Hepatocyte (in vitro differentiated cells): Measurements from ENCODE around the gene EYA4. TPM values are rescaled to one million over a fixed set of nuclear protein-coding genes. Genes with fewer than 3 reads are reported as not detected.

ENCODE experiments used
- DNase-seq: peaks from one replicate; pipeline ENCODE4 v3.0.0-alpha.2; 2016; ENCODE audit warnings: low spot score
- H2AFZ ChIP-seq: fragments of 200-600 bp; sonication (generic); 2 replicates; pipeline ENCODE4 v1.6.0; 2016; ENCODE audit warnings: antibody characterized with exemption, mild to moderate bottlenecking
- H3K27ac ChIP-seq: fragments of 200-600 bp; sonication (generic); 2 replicates; pipeline ENCODE4 v1.5.1; 2016; ENCODE audit warnings: mild to moderate bottlenecking
- H3K27me3 ChIP-seq: fragments of 200-600 bp; sonication (generic); 2 replicates; pipeline ENCODE4 v1.6.1; 2016
- H3K36me3 ChIP-seq: fragments of 200-600 bp; sonication (generic); replicated peaks from 2 replicates; pipeline ENCODE4 v1.5.1; 2016; ENCODE audit warnings: low read depth; ENCODE audit not compliant: insufficient read depth
- H3K4me1 ChIP-seq: fragments of 200-600 bp; sonication (generic); 2 replicates; pipeline ENCODE4 v1.5.1; 2016; ENCODE audit warnings: mild to moderate bottlenecking, moderate library complexity; ENCODE audit not compliant: insufficient read depth
- H3K4me2 ChIP-seq: fragments of 200-600 bp; sonication (generic); 2 replicates; pipeline ENCODE4 v1.6.0; 2016
- H3K4me3 ChIP-seq: fragments of 200-600 bp; sonication (generic); 2 replicates; pipeline ENCODE4 v1.5.1; 2016; ENCODE audit warnings: mild to moderate bottlenecking
- H3K79me2 ChIP-seq: fragments of 200-600 bp; sonication (generic); 2 replicates; pipeline ENCODE4 v1.6.0; 2017; ENCODE audit warnings: mild to moderate bottlenecking
- H3K9me2 ChIP-seq: fragments of 200-600 bp; sonication (generic); replicated peaks from 2 replicates; pipeline ENCODE4 v1.6.0; 2017; ENCODE audit warnings: mild to moderate bottlenecking; ENCODE audit not compliant: insufficient read depth
- H3K9me3 ChIP-seq: fragments of 200-600 bp; sonication (generic); 2 replicates; pipeline ENCODE4 v1.5.1; 2016; ENCODE audit warnings: low read depth, mild to moderate bottlenecking
- H4K20me1 ChIP-seq: fragments of 200-600 bp; sonication (generic); 2 replicates; pipeline ENCODE4 v1.6.0; 2016; ENCODE audit warnings: mild to moderate bottlenecking; ENCODE audit not compliant: insufficient read depth, poor library complexity, severe bottlenecking
- EZH2 ChIP-seq: fragments of 200-600 bp; sonication (generic); IDR thresholded peaks from 2 replicates; pipeline ENCODE4 v1.6.1; 2016; ENCODE audit warnings: antibody characterized with exemption, mild to moderate bottlenecking, borderline replicate concordance
- EZH2phosphoT487 ChIP-seq: fragments of 200-600 bp; sonication (generic); IDR thresholded peaks from one replicate; pipeline ENCODE4 v1.6.1; 2018; ENCODE audit warnings: antibody characterized with exemption, mild to moderate bottlenecking, low read depth, moderate library complexity; ENCODE audit not compliant: unreplicated experiment, severe bottlenecking
- WGBS: methylation state at CpG from one replicate; pipeline ENCODE4 v1.1.6; 2016; ENCODE audit warnings: low lambda C conversion rate; ENCODE audit errors: missing lambda C conversion rate; 5-methylcytosine and 5-hydroxymethylcytosine counted together
- polyA plus RNA-seq: library from polyadenylated mRNA; unstranded; fragments of >200 nt; fragmentation: Nextera tagmentation; extraction: Ambion mirVana; gene quantifications from 2 replicates; pipeline ENCODE4 v1.2.1, GENCODE V29; 2016
- total RNA-seq: library from RNA; depleted of rRNA; stranded (reverse); fragments of >200 nt; gene quantifications from 2 replicates; pipeline ENCODE4 v1.2.3, GENCODE V29; 2014
- TF ChIP-seq, protein P1 (sequence below): fragments of 200-600 bp; sonication (generic); IDR thresholded peaks from 2 replicates; pipeline ENCODE4 v1.5.1; 2016; ENCODE audit warnings: antibody characterized with exemption, mild to moderate bottlenecking; ENCODE audit not compliant: poor library complexity

Gene EYA4
- total and polyA plus RNA-seq, 2 experiments from 2014 or later: 0.33 to 1.8 TPM

- TF ChIP-seq EZH2phosphoT487 (no peak), EZH2 (no peak)
- TF ChIP-seq, protein P1, sequence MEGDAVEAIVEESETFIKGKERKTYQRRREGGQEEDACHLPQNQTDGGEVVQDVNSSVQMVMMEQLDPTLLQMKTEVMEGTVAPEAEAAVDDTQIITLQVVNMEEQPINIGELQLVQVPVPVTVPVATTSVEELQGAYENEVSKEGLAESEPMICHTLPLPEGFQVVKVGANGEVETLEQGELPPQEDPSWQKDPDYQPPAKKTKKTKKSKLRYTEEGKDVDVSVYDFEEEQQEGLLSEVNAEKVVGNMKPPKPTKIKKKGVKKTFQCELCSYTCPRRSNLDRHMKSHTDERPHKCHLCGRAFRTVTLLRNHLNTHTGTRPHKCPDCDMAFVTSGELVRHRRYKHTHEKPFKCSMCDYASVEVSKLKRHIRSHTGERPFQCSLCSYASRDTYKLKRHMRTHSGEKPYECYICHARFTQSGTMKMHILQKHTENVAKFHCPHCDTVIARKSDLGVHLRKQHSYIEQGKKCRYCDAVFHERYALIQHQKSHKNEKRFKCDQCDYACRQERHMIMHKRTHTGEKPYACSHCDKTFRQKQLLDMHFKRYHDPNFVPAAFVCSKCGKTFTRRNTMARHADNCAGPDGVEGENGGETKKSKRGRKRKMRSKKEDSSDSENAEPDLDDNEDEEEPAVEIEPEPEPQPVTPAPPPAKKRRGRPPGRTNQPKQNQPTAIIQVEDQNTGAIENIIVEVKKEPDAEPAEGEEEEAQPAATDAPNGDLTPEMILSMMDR: no peak
- Histone ChIP-seq H2AFZ (no peak overlapping the region), H3K4me2 (no peak overlapping the region), H3K27me3 (no peaks in the 10 kb centered on the region), H3K79me2 (no peaks in the 10 kb centered on the region), H3K9me3 (no peaks in the 10 kb centered on the region), H4K20me1 (no peaks in the 10 kb centered on the region), H3K9me2 (no peaks in the 10 kb centered on the region), H3K36me3 (no peaks in the 10 kb centered on the region), H3K4me3 (no peak overlapping the region), H3K4me1 (peaks cover 21% of the 10 kb centered on the region), H3K27ac (no peak overlapping the region)
- WGBS: 79% methylated on average over 3 of the region's 3 CpGs
- DNase-seq: no peak
Observed at GRCh38 chr6:133343220-133343619, 102.1 kb downstream of the EYA4 start.

- Histone ChIP-seq H3K79me2 (no peaks in the 10 kb centered on the region), H2AFZ (no peak overlapping the region), H3K9me2 (no peaks in the 10 kb centered on the region), H3K4me2 (no peak overlapping the region), H3K27me3 (no peaks in the 10 kb centered on the region), H3K4me1 (no peaks in the 10 kb centered on the region), H4K20me1 (no peaks in the 10 kb centered on the region), H3K27ac (no peak overlapping the region), H3K9me3 (no peaks in the 10 kb centered on the region), H3K4me3 (no peak overlapping the region), H3K36me3 (no peaks in the 10 kb centered on the region)
- TF ChIP-seq EZH2phosphoT487: no peak
- DNase-seq: no peak
- 59% methylated on average over 3 of the region's 3 CpGs for WGBS
Observed at GRCh38 chr6:133348846-133349245, 107.7 kb downstream of the EYA4 start.

DNA sequence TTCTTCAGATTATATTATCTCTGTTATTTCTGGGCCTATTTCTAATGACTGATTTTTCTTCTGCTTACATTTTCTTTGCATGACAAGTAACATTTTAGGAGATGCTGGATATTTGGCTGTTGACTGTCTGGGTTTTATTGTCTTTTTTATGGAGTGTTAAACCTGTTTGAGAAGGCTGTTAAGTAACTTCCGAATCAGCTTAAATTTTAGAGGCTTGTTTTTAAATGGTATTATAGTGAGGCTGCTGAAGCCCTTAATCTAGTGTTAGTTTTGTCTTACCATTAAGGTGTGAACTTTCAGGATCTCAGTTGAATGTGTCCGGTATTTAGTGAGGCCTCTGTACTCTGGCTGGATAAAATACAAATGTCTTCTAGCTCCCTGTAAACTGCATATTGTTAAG lies 109.8 kb downstream of the EYA4 start:
- Histone ChIP-seq H3K36me3 (no peaks in the 10 kb centered on the region), H2AFZ (no peak overlapping the region), H4K20me1 (no peaks in the 10 kb centered on the region), H3K9me2 (no peaks in the 10 kb centered on the region), H3K4me1 (no peaks in the 10 kb centered on the region), H3K9me3 (no peaks in the 10 kb centered on the region), H3K79me2 (no peaks in the 10 kb centered on the region), H3K27ac (no peak overlapping the region), H3K4me2 (no peak overlapping the region), H3K27me3 (no peaks in the 10 kb centered on the region), H3K4me3 (no peak overlapping the region)
- WGBS: 40% methylated on average over 2 of the region's 2 CpGs
- no peak for DNase-seq
- TF ChIP-seq, protein P1: no peak
- TF ChIP-seq EZH2phosphoT487 (no peak), EZH2 (no peak)

DNA sequence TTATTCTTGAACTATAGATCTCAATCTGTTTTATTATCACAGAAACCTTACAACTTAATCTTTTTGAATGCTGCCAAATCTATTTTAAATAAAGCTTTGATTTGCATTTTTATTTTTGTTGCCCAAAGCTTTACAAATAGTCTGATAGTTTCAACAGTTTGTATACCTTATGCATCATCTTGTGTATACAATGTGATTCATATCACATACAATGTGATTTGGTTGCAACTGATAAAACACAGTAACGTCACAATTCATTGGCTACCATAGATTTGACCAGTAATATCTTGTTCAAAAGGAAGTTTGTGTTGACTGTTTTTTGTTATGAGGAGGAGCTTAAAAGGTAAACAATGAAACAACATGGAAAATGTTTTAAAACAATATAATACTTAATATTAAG lies 110.9 kb downstream of the EYA4 start:
- H4K20me1 ChIP-seq: no peaks in the 10 kb centered on the region
- TF ChIP-seq, protein P1: no peak
- no peak for TF ChIP-seq EZH2
- no peak for TF ChIP-seq EZH2phosphoT487
- no peaks in the 10 kb centered on the region for H3K4me1 ChIP-seq
- no peaks in the 10 kb centered on the region for H3K9me3 ChIP-seq
- no peak overlapping the region for H3K27ac ChIP-seq
- no peaks in the 10 kb centered on the region for H3K36me3 ChIP-seq
- no peak for DNase-seq
- H3K4me2 ChIP-seq: no peak overlapping the region
- H3K79me2 ChIP-seq: no peaks in the 10 kb centered on the region
- H2AFZ ChIP-seq: no peak overlapping the region
- no peaks in the 10 kb centered on the region for H3K27me3 ChIP-seq
- WGBS: 68% methylated on average over 1 of the region's 1 CpG
- H3K9me2 ChIP-seq: no peaks in the 10 kb centered on the region
- H3K4me3 ChIP-seq: no peak overlapping the region
